H1 (cell line): ENCODE results near the gene SLC8A1. TPM values are rescaled to one million over a fixed set of nuclear protein-coding genes. Genes with fewer than 3 reads are reported as not detected.

ENCODE experiments used
- CHD7 ChIP-seq: fragments of 300-600 bp; sonication (generic); IDR thresholded peaks from 2 replicates; pipeline ENCODE4 v1.7.1; 2012; ENCODE audit warnings: low read length, moderate library complexity, mild to moderate bottlenecking, inconsistent platforms; ENCODE audit not compliant: insufficient replicate concordance
- GTF2F1 ChIP-seq: IDR thresholded peaks from 2 replicates; pipeline ENCODE4 v1.6.1; 2012; ENCODE audit warnings: low read depth, low read length, improper control_type of control experiment, borderline replicate concordance
- JUND ChIP-seq: IDR thresholded peaks from 2 replicates; pipeline ENCODE4 v1.6.1; 2011; ENCODE audit warnings: mild to moderate bottlenecking, improper control_type of control experiment, low read length
- SIX5 ChIP-seq: IDR thresholded peaks from 2 replicates; pipeline ENCODE4 v1.6.1; 2011; ENCODE audit warnings: mild to moderate bottlenecking, low read depth, low read length
- SP4 ChIP-seq: IDR thresholded peaks from 2 replicates; pipeline ENCODE4 v1.6.1; 2012; ENCODE audit warnings: low read length, inconsistent platforms
- SUZ12 ChIP-seq: fragments of 200-600 bp; sonication (generic); IDR thresholded peaks from 2 replicates; pipeline ENCODE4 v1.6.1; 2012; ENCODE audit warnings: mild to moderate bottlenecking, inconsistent platforms, low read length, moderate library complexity, mixed read lengths
- TAF1 ChIP-seq: IDR thresholded peaks from 2 replicates; pipeline ENCODE4 v1.6.1; 2011; ENCODE audit warnings: mild to moderate bottlenecking, low read depth, low read length
- polyA plus RNA-seq, 7 experiments: library from polyadenylated mRNA; depleted of rRNA in 3 of 7; stranded (reverse) in 5 of 7; unstranded in 2 of 7; fragments of >200 nt in 5 of 7; fragments of 200-250 nt in 2 of 7; gene quantifications; 1 replicate in 5 of 7; 2 replicates in 1 of 7; 4 replicates in 1 of 7; pipeline versions ENCODE4 v1.2.1 to v1.2.3, GENCODE V29; 2011 to 2013; ENCODE audit warnings: missing spikeins in 2 of 7, mixed read lengths in 2 of 7
- total RNA-seq: library from RNA; stranded (reverse); fragmentation: NEBNext Ultra II Directional; extraction: Animal tissue kit (Norgen Biotek cat#: 25700); gene quantifications from 2 replicates; pipeline ENCODE4 v1.2.1, GENCODE V29; 2021
- TF ChIP-seq, protein P1 (sequence below), 3 experiments: IDR thresholded peaks; 1 replicate in 2 of 3; 2 replicates in 1 of 3; pipeline versions ENCODE4 v1.5.1 to v1.6.1; 2011; ENCODE audit warnings: low read length in 3 of 3, mild to moderate bottlenecking in 3 of 3, inconsistent platforms in 2 of 3, low read depth in 1 of 3, moderate library complexity in 1 of 3; ENCODE audit not compliant: insufficient read depth in 1 of 3; ENCODE audit errors: control extremely low read depth in 1 of 3
- TF ChIP-seq, protein P2 (sequence below): IDR thresholded peaks from 2 replicates; pipeline ENCODE4 v1.6.1; 2011; ENCODE audit warnings: low read length, improper control_type of control experiment

Gene SLC8A1
- total and polyA plus RNA-seq, 2 of the 8 experiments (the other 6 are each of a cell fraction or from before 2014, with no cell fraction given) = 0.68 to 3.6 TPM

- TF ChIP-seq CHD7 (no peak), JUND (no peak), SIX5 (no peak), SUZ12 (no peak), SP4 (no peak), GTF2F1 (no peak), TAF1 (no peak)
- TF ChIP-seq, protein P1, sequence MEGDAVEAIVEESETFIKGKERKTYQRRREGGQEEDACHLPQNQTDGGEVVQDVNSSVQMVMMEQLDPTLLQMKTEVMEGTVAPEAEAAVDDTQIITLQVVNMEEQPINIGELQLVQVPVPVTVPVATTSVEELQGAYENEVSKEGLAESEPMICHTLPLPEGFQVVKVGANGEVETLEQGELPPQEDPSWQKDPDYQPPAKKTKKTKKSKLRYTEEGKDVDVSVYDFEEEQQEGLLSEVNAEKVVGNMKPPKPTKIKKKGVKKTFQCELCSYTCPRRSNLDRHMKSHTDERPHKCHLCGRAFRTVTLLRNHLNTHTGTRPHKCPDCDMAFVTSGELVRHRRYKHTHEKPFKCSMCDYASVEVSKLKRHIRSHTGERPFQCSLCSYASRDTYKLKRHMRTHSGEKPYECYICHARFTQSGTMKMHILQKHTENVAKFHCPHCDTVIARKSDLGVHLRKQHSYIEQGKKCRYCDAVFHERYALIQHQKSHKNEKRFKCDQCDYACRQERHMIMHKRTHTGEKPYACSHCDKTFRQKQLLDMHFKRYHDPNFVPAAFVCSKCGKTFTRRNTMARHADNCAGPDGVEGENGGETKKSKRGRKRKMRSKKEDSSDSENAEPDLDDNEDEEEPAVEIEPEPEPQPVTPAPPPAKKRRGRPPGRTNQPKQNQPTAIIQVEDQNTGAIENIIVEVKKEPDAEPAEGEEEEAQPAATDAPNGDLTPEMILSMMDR (IDR thresholded peaks at IDR 0.05; ENCODE audit: control extremely low read depth in 1 of 3, insufficient read depth in 1 of 3, low read depth in 1 of 3, low read length in 3 of 3) = no peak
- TF ChIP-seq, protein P2, sequence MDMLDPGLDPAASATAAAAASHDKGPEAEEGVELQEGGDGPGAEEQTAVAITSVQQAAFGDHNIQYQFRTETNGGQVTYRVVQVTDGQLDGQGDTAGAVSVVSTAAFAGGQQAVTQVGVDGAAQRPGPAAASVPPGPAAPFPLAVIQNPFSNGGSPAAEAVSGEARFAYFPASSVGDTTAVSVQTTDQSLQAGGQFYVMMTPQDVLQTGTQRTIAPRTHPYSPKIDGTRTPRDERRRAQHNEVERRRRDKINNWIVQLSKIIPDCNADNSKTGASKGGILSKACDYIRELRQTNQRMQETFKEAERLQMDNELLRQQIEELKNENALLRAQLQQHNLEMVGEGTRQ = no peak
Observed at GRCh38 chr2:40344364-40344763, 107.5 kb downstream of the SLC8A1 start (continued).
